Uterus (tissue), 2 donors: Measurements from ENCODE around the gene DDOST.

Experiments used
- POLR2A ChIP-seq, 2 donors: fragments of 450-650 bp; IDR thresholded peaks; one replicate each; pipeline ENCODE4 v1.6.1; 2016; ENCODE audit warnings: antibody characterized with exemption in 2 of 2, mild to moderate bottlenecking in 1 of 2, moderate library complexity in 1 of 2
- TF ChIP-seq, protein P1 (sequence below), 4 experiments: fragments of 200-600 bp in 2 of 4; fragments of 450-650 bp in 2 of 4; sonication (generic) in 2 of 4; IDR thresholded peaks; one replicate each; pipeline ENCODE4 v1.5.1; 2016 to 2019; ENCODE audit warnings: antibody characterized with exemption in 4 of 4, mild to moderate bottlenecking in 2 of 4, moderate library complexity in 1 of 4

GRCh38 chr1:20610970-20611369, 50.2 kb downstream of the DDOST start:
- TF ChIP-seq, protein P1, sequence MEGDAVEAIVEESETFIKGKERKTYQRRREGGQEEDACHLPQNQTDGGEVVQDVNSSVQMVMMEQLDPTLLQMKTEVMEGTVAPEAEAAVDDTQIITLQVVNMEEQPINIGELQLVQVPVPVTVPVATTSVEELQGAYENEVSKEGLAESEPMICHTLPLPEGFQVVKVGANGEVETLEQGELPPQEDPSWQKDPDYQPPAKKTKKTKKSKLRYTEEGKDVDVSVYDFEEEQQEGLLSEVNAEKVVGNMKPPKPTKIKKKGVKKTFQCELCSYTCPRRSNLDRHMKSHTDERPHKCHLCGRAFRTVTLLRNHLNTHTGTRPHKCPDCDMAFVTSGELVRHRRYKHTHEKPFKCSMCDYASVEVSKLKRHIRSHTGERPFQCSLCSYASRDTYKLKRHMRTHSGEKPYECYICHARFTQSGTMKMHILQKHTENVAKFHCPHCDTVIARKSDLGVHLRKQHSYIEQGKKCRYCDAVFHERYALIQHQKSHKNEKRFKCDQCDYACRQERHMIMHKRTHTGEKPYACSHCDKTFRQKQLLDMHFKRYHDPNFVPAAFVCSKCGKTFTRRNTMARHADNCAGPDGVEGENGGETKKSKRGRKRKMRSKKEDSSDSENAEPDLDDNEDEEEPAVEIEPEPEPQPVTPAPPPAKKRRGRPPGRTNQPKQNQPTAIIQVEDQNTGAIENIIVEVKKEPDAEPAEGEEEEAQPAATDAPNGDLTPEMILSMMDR (IDR thresholded peaks at IDR 0.05), result no peak
- no peak for TF ChIP-seq POLR2A (IDR thresholded peaks at IDR 0.05)
